ENCODE data around the gene CCDC27. TPM values are rescaled to one million over a fixed set of nuclear protein-coding genes. Genes with fewer than 3 reads are reported as not detected.

Gene CCDC27
- total RNA-seq, 1 experiment from 2014 or later, result not detected

DNA sequence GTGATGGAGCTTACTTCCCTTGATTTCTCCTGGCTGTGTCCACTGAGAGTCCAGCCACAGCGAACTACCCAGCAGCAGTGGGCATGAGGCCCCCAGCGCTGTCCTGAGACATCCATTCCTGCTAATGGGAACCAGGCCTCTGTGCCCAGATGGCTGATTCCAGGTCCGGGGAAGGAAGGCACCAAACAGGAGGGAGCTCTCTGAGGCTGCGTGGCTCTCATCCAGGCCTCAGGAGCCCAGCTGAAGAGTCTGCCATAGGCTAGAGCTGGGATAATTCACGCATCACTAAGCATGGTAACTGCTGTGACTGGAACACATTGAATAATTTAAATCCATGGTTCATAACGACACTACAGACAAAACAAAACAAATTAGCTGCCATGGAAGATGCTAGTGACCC is 68.8 kb downstream of the CCDC27 start:
- H3K4me3 Mint-ChIP-seq (ENCODE audit: unreplicated experiment), result no peak overlapping the region
- TF ChIP-seq, protein P1, sequence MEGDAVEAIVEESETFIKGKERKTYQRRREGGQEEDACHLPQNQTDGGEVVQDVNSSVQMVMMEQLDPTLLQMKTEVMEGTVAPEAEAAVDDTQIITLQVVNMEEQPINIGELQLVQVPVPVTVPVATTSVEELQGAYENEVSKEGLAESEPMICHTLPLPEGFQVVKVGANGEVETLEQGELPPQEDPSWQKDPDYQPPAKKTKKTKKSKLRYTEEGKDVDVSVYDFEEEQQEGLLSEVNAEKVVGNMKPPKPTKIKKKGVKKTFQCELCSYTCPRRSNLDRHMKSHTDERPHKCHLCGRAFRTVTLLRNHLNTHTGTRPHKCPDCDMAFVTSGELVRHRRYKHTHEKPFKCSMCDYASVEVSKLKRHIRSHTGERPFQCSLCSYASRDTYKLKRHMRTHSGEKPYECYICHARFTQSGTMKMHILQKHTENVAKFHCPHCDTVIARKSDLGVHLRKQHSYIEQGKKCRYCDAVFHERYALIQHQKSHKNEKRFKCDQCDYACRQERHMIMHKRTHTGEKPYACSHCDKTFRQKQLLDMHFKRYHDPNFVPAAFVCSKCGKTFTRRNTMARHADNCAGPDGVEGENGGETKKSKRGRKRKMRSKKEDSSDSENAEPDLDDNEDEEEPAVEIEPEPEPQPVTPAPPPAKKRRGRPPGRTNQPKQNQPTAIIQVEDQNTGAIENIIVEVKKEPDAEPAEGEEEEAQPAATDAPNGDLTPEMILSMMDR (IDR thresholded peaks at IDR 0.05; ENCODE audit: insufficient read depth in 1 of 2, low read depth in 1 of 2, low read length in 1 of 2, severe bottlenecking in 1 of 2, unreplicated experiment in 1 of 2), result no peak
- Histone ChIP-seq H3K36me3 (ENCODE audit: control insufficient read depth, insufficient read depth, low read length) (no peaks in the 10 kb centered on the region), H3K4me3 (ENCODE audit: low read depth, low read length) (no peak overlapping the region), H3K27me3 (replicated peaks; ENCODE audit: control insufficient read depth, insufficient read depth, low read length) (no peaks in the 10 kb centered on the region), H3K4me1 (no peaks in the 10 kb centered on the region), H3K9me3 (no peaks in the 10 kb centered on the region)
- H3K4me1 Mint-ChIP-seq (ENCODE audit: low read depth, unreplicated experiment), result no peaks in the 10 kb centered on the region
- DNase-seq, result no peak
- no TSS peak for BruUV-seq (replicated peaks)
- peaks cover 17% of the 10 kb centered on the region for H3K36me3 Mint-ChIP-seq (ENCODE audit: insufficient read depth, unreplicated experiment)
- no peak overlapping the region for H3K27ac Mint-ChIP-seq (ENCODE audit: unreplicated experiment)
- CTCF ChIA-PET, result no interaction called here
- H3K27me3 Mint-ChIP-seq (ENCODE audit: insufficient read depth, unreplicated experiment), result no peaks in the 10 kb centered on the region
- no peaks in the 10 kb centered on the region for H3K9me3 Mint-ChIP-seq (ENCODE audit: unreplicated experiment)
- POLR2A ChIA-PET, result no interaction called here
- intact Hi-C loops (cut with micrococcal nuclease; ENCODE audit: unreplicated experiment), result no loop called here

Other genes starting within 250 kb of the CCDC27 start
- gene MEGF6, start 140.9 kb upstream of the CCDC27 start, total RNA-seq (2022), result 12.1 and 13.3 TPM in 2 replicates
- gene TPRG1L, start 127.4 kb upstream of the CCDC27 start, total RNA-seq (2022), result 39.0 and 43.9 TPM in 2 replicates
- 25.1 and 31.6 TPM in 2 replicates for gene WRAP73, start 102.3 kb upstream of the CCDC27 start, total RNA-seq (2022)
- gene TP73, start 99.9 kb upstream of the CCDC27 start, total RNA-seq (2022), result 11.7 and 11.9 TPM in 2 replicates
- gene SMIM1, start 20.3 kb downstream of the CCDC27 start, total RNA-seq (2022), result 7.1 and 9.4 TPM in 2 replicates
- gene LRRC47, start 44.0 kb downstream of the CCDC27 start, total RNA-seq (2022), result 44.3 and 48.5 TPM in 2 replicates
- gene CEP104, start 104.8 kb downstream of the CCDC27 start, total RNA-seq (2022), result 35.6 and 36.0 TPM in 2 replicates
- gene DFFB, start 105.0 kb downstream of the CCDC27 start, total RNA-seq (2022), result 7.1 and 7.7 TPM in 2 replicates
- gene C1orf174, start 147.8 kb downstream of the CCDC27 start, total RNA-seq (2022), result 19.0 and 19.2 TPM in 2 replicates

All from Caco-2 (cell line).